Measurements from ENCODE around the gene FNTB.

Gene FNTB

GRCh38 chr14:64973826-64974225 lies 12.9 kb upstream of the FNTB start:
- Histone ChIP-seq H3K79me2 (ENCODE audit: control insufficient read depth, insufficient read depth, low read length, poor library complexity) (peaks cover 3% of the 10 kb centered on the region), H4K8ac (ENCODE audit: low read depth, low read length) (no peak overlapping the region), H3K4me3 (ENCODE audit: low read depth, low read length) (no peak overlapping the region), H3K9ac (ENCODE audit: low read length) (no peak overlapping the region), H3K14ac (ENCODE audit: low read length) (no peak overlapping the region), H3K18ac (ENCODE audit: low read length) (no peak overlapping the region), H2AFZ (ENCODE audit: insufficient read depth, low read length, poor library complexity) (no peak overlapping the region), H2BK12ac (ENCODE audit: low read length) (no peak overlapping the region), H2BK5ac (ENCODE audit: low read depth, low read length, poor library complexity) (no peak overlapping the region), H3K27me3 (ENCODE audit: insufficient read depth, low read length) (no peaks in the 10 kb centered on the region), H2BK120ac (ENCODE audit: insufficient read depth, low read length, poor library complexity) (no peak overlapping the region), H2AK5ac (ENCODE audit: low read length) (no peak overlapping the region), H3K4me2 (ENCODE audit: low read length) (no peak overlapping the region), H4K91ac (ENCODE audit: low read depth, low read length) (no peak overlapping the region), H3K36me3 (ENCODE audit: control insufficient read depth in 1 of 2, insufficient read depth in 2 of 2, low read length in 2 of 2) (no peaks in the 10 kb centered on the region), H3K4me1 (ENCODE audit: control insufficient read depth in 1 of 2, insufficient read depth in 2 of 2, low read length in 2 of 2) (peaks cover 11 to 14% of the 10 kb centered on the region in 2 experiments), H3K27ac (ENCODE audit: low read depth, low read length) (no peak overlapping the region), H3K23ac (ENCODE audit: low read length) (no peak overlapping the region), H3K79me1 (ENCODE audit: low read length) (peaks cover 10% of the 10 kb centered on the region), H3K9me3 (ENCODE audit: insufficient read depth, low read depth, low read length) (no peaks in the 10 kb centered on the region), H3K4ac (ENCODE audit: low read depth, low read length) (no peak overlapping the region), H4K12ac (ENCODE audit: low read depth, low read length) (no peak overlapping the region)
- no peak for DNase-seq
- WGBS (ENCODE audit: extremely low coverage, insufficient coverage, insufficient read length), result no CpG with 5 or more reads among the region's 9 CpGs

DNA sequence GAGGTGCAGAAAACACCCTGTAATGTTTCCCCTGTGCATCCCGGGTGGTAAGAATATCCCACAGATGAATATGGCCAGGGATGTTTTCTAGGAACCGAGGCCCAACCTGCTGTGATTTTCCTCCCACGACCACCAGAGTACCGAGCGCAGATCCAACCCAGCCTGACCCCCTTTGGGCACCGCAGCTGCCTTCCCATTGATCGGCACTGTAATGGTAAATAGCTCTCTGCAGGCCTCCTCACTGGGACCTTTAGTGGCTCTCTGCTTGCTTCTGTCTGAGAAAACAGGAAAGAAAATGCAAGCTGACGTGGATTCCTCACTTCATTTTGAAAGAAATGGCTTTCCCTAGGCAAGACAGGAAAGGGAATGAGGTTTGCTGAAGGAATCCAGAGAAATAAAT lies 12.1 kb upstream of the FNTB start:
- Histone ChIP-seq H3K4ac (ENCODE audit: low read depth, low read length) (no peak overlapping the region), H4K91ac (ENCODE audit: low read depth, low read length) (no peak overlapping the region), H3K4me3 (ENCODE audit: low read depth, low read length) (no peak overlapping the region), H3K9me3 (ENCODE audit: insufficient read depth, low read depth, low read length) (no peaks in the 10 kb centered on the region), H3K23ac (ENCODE audit: low read length) (no peak overlapping the region), H3K4me1 (ENCODE audit: control insufficient read depth in 1 of 2, insufficient read depth in 2 of 2, low read length in 2 of 2) (peaks cover 12 to 14% of the 10 kb centered on the region in 2 experiments), H2BK12ac (ENCODE audit: low read length) (no peak overlapping the region), H2AK5ac (ENCODE audit: low read length) (no peak overlapping the region), H2BK5ac (ENCODE audit: low read depth, low read length, poor library complexity) (no peak overlapping the region), H3K79me1 (ENCODE audit: low read length) (peaks cover 10% of the 10 kb centered on the region), H3K18ac (ENCODE audit: low read length) (no peak overlapping the region), H4K12ac (ENCODE audit: low read depth, low read length) (no peak overlapping the region), H3K27me3 (ENCODE audit: insufficient read depth, low read length) (no peaks in the 10 kb centered on the region), H3K9ac (ENCODE audit: low read length) (no peak overlapping the region), H3K36me3 (ENCODE audit: control insufficient read depth in 1 of 2, insufficient read depth in 2 of 2, low read length in 2 of 2) (no peaks in the 10 kb centered on the region), H3K79me2 (ENCODE audit: control insufficient read depth, insufficient read depth, low read length, poor library complexity) (peaks cover 3% of the 10 kb centered on the region), H3K4me2 (ENCODE audit: low read length) (no peak overlapping the region), H2BK120ac (ENCODE audit: insufficient read depth, low read length, poor library complexity) (no peak overlapping the region), H4K8ac (ENCODE audit: low read depth, low read length) (no peak overlapping the region), H3K14ac (ENCODE audit: low read length) (no peak overlapping the region), H3K27ac (ENCODE audit: low read depth, low read length) (no peak overlapping the region), H2AFZ (ENCODE audit: insufficient read depth, low read length, poor library complexity) (no peak overlapping the region)
- no CpG with 5 or more reads among the region's 8 CpGs for WGBS (ENCODE audit: extremely low coverage, insufficient coverage, insufficient read length)
- DNase-seq, result no peak

DNA sequence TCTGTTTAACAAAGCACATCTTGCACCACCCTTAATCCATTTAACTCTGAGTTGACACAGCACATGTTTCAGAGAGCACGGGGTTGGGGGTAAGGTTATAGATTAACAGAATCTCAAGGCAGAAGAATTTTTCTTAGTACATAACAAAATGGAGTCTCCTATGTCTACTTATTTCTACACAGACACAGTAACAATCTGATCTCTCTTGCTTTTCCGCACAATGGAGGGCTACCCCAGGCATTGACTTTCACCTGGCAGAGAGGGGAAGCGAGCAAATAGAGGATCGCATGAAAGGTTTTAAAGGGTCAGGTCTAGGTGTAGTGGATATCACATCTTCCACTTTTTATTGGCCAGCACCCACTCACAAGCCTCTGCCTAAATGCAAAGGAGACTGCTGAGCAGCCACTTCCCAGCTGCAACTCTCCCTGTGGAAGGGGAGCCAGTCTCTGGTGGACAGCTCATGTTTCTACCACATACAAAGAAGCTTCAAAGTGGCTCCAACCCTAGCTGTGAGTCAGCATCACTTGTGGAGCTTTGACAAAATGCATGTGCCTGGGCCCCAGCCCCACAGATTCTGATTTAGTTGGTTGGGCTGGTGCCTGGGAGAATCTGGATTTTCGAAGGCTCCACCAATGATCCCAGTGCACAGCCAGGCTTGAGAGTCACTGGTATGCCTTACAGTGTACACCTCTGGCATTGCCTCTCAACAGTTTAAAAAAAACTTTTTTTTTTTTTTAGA lies 7.2 kb upstream of the FNTB start:
- Histone ChIP-seq H2AFZ (ENCODE audit: insufficient read depth, low read length, poor library complexity) (no peak overlapping the region), H3K79me1 (ENCODE audit: low read length) (no peaks in the 10 kb centered on the region), H2BK120ac (ENCODE audit: insufficient read depth, low read length, poor library complexity) (no peak overlapping the region), H4K12ac (ENCODE audit: low read depth, low read length) (no peak overlapping the region), H3K23ac (ENCODE audit: low read length) (no peak overlapping the region), H3K9me3 (ENCODE audit: insufficient read depth, low read depth, low read length) (no peaks in the 10 kb centered on the region), H3K4me1 (ENCODE audit: control insufficient read depth in 1 of 2, insufficient read depth in 2 of 2, low read length in 2 of 2) (peaks cover 0 to 4% of the 10 kb centered on the region in 2 experiments), H3K9ac (ENCODE audit: low read length) (no peak overlapping the region), H3K27ac (ENCODE audit: low read depth, low read length) (no peak overlapping the region), H3K14ac (ENCODE audit: low read length) (no peak overlapping the region), H3K4ac (ENCODE audit: low read depth, low read length) (no peak overlapping the region), H3K4me2 (ENCODE audit: low read length) (no peak overlapping the region), H4K91ac (ENCODE audit: low read depth, low read length) (no peak overlapping the region), H2BK12ac (ENCODE audit: low read length) (no peak overlapping the region), H3K18ac (ENCODE audit: low read length) (no peak overlapping the region), H4K8ac (ENCODE audit: low read depth, low read length) (no peak overlapping the region), H3K79me2 (ENCODE audit: control insufficient read depth, insufficient read depth, low read length, poor library complexity) (no peaks in the 10 kb centered on the region), H2AK5ac (ENCODE audit: low read length) (no peak overlapping the region), H2BK5ac (ENCODE audit: low read depth, low read length, poor library complexity) (no peak overlapping the region), H3K27me3 (ENCODE audit: insufficient read depth, low read length) (no peaks in the 10 kb centered on the region), H3K4me3 (ENCODE audit: low read depth, low read length) (no peak overlapping the region), H3K36me3 (ENCODE audit: control insufficient read depth in 1 of 2, insufficient read depth in 2 of 2, low read length in 2 of 2) (no peaks in the 10 kb centered on the region)
- DNase-seq, result no peak
- WGBS (ENCODE audit: extremely low coverage, insufficient coverage, insufficient read length), result no CpG with 5 or more reads among the region's 5 CpGs

DNA sequence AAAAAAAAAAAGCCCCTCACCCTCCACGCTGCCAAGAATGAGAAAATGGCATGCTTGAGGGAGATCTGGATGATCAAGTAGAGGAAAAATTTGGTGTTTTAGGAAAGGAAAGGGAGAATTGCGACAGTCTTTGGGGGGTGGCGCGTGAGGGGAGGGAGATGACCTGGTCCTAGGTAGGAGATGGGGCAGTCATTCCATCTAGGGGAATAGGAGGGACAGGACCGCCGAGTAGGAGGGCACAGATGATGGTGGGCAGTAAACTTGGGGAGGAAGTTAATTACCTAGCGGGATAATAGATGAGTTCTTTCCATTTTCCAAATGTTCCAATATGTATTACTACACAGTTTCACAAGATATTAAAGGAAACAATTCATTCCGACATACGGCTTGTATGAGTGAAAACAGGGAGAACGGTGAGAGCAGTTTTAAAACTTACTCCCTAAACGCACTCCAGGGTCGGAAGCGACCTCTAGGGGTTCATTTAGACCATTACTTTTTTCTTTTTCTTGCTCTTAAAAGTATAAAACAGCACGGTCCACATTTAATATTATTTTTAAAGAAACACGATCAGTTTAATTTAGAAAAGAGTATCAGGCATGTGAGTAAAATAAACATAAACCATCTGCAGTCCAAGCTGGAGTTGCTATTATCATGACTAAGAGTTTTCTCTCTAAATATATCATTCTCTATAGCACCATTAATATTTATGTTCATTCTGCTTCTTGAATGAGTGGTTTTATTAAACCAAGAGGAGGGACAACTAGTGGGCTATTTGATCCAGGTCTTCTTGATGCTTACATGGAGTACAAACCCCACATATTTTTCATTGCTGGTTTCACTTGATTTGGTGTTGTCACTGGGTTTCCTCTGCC lies 3.0 kb upstream of the FNTB start:
- Histone ChIP-seq H3K14ac (ENCODE audit: low read length) (no peak overlapping the region), H3K36me3 (ENCODE audit: control insufficient read depth in 1 of 2, insufficient read depth in 2 of 2, low read length in 2 of 2) (no peaks in the 10 kb centered on the region), H3K4ac (ENCODE audit: low read depth, low read length) (no peak overlapping the region), H3K18ac (ENCODE audit: low read length) (no peak overlapping the region), H4K12ac (ENCODE audit: low read depth, low read length) (no peak overlapping the region), H3K4me2 (ENCODE audit: low read length) (peak overlapping the region; percentile 11), H4K91ac (ENCODE audit: low read depth, low read length) (no peak overlapping the region), H2AFZ (ENCODE audit: insufficient read depth, low read length, poor library complexity) (no peak overlapping the region), H3K27ac (ENCODE audit: low read depth, low read length) (no peak overlapping the region), H2AK5ac (ENCODE audit: low read length) (no peak overlapping the region), H3K23ac (ENCODE audit: low read length) (no peak overlapping the region), H3K79me2 (ENCODE audit: control insufficient read depth, insufficient read depth, low read length, poor library complexity) (peaks cover 4% of the 10 kb centered on the region), H3K4me3 (ENCODE audit: low read depth, low read length) (no peak overlapping the region), H2BK120ac (ENCODE audit: insufficient read depth, low read length, poor library complexity) (no peak overlapping the region), H3K9ac (ENCODE audit: low read length) (no peak overlapping the region), H3K4me1 (ENCODE audit: control insufficient read depth in 1 of 2, insufficient read depth in 2 of 2, low read length in 2 of 2) (peaks cover 0 to 6% of the 10 kb centered on the region in 2 experiments), H4K8ac (ENCODE audit: low read depth, low read length) (no peak overlapping the region), H3K27me3 (ENCODE audit: insufficient read depth, low read length) (no peaks in the 10 kb centered on the region), H3K79me1 (ENCODE audit: low read length) (peaks cover 8% of the 10 kb centered on the region), H3K9me3 (ENCODE audit: insufficient read depth, low read depth, low read length) (no peaks in the 10 kb centered on the region), H2BK12ac (ENCODE audit: low read length) (no peak overlapping the region), H2BK5ac (ENCODE audit: low read depth, low read length, poor library complexity) (no peak overlapping the region)
- no CpG with 5 or more reads among the region's 15 CpGs for WGBS (ENCODE audit: extremely low coverage, insufficient coverage, insufficient read length)
- DNase-seq, result peak in 1 of 2 donors; percentile 78

All from trophoblast cell (in vitro differentiated cells and primary cell).